ENCODE measurements around the gene THOP1. TPM values are rescaled to one million over a fixed set of nuclear protein-coding genes. Genes with fewer than 3 reads are reported as not detected.

Gene THOP1
- total and polyA plus RNA-seq, 10 of the 15 experiments (the other 5 are each of a cell fraction or from before 2014, with no cell fraction given): 1.9 to 270 (median 169) TPM

- in situ Hi-C loops (cut with MboI): no loop called here
- no TSS peak for BruUV-seq (replicated peaks)
Measured at GRCh38 chr19:2858864-2859263, 73.6 kb downstream of the THOP1 start.

More at GRCh38 chr19:2858864-2859263, 73.6 kb downstream of the THOP1 start:
- Histone ChIP-seq H3K27me3 (replicated peaks in 1 of 2; ENCODE audit: control insufficient read depth in 2 of 2, insufficient read depth in 2 of 2, low read length in 1 of 2) (no peaks in the 10 kb centered on the region), H2AFZ (ENCODE audit: control insufficient read depth, low read depth, low read length) (no peak overlapping the region), H3K79me2 (ENCODE audit: control insufficient read depth, insufficient read depth, low read length) (no peaks in the 10 kb centered on the region), H3K4me2 (ENCODE audit: control insufficient read depth, insufficient read depth) (no peak overlapping the region), H3K36me3 (ENCODE audit: control insufficient read depth in 2 of 2, insufficient read depth in 2 of 2, low read length in 1 of 2) (no peaks in the 10 kb centered on the region), H3K9me3 (replicated peaks; ENCODE audit: control insufficient read depth, insufficient read depth, low read length) (peaks cover 16% of the 10 kb centered on the region), H3K9ac (ENCODE audit: control insufficient read depth, insufficient read depth, low read length) (no peak overlapping the region), H3K4me3 (no peak overlapping the region), H4K20me1 (ENCODE audit: control insufficient read depth, insufficient read depth) (no peaks in the 10 kb centered on the region), H3K27ac (ENCODE audit: control insufficient read depth, insufficient read depth) (no peak overlapping the region), H3K4me1 (ENCODE audit: control insufficient read depth, insufficient read depth, low read length) (no peaks in the 10 kb centered on the region)
- ChIA-PET POLR2A (no interaction called here), RAD21 (ENCODE audit: unreplicated experiment) (no interaction called here), CTCF (no interaction called here), SMC1A (ENCODE audit: uncharacterized antibody, unreplicated experiment) (no interaction called here)
- TF ChIP-seq IRF4 (IDR thresholded peaks at IDR 0.05; ENCODE audit: low read depth, low read length): no peak
- TF ChIP-seq MYC (IDR thresholded peaks at IDR 0.05; ENCODE audit: insufficient read depth, insufficient read length, insufficient replicate concordance, low read length, severe bottlenecking): no peak
- no peak for TF ChIP-seq NFYB (IDR thresholded peaks at IDR 0.05; ENCODE audit: insufficient read depth, low read depth, low read length)
- TF ChIP-seq, protein P1, sequence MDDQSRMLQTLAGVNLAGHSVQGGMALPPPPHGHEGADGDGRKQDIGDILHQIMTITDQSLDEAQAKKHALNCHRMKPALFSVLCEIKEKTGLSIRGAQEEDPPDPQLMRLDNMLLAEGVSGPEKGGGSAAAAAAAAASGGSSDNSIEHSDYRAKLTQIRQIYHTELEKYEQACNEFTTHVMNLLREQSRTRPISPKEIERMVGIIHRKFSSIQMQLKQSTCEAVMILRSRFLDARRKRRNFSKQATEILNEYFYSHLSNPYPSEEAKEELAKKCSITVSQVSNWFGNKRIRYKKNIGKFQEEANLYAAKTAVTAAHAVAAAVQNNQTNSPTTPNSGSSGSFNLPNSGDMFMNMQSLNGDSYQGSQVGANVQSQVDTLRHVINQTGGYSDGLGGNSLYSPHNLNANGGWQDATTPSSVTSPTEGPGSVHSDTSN (IDR thresholded peaks at IDR 0.05; ENCODE audit: insufficient replicate concordance, low read depth, low read length): no peak
- no peak for TF ChIP-seq HDAC6 (IDR thresholded peaks at IDR 0.05; ENCODE audit: unreplicated experiment)
- TF ChIP-seq ATF7 (IDR thresholded peaks at IDR 0.05; ENCODE audit: low read depth): no peak
- no peak for TF ChIP-seq NR2C1 (IDR thresholded peaks at IDR 0.05)
- TF ChIP-seq MTA3 (IDR thresholded peaks at IDR 0.05; ENCODE audit: borderline replicate concordance, low read length): no peak
- no peak for TF ChIP-seq NFXL1 (IDR thresholded peaks at IDR 0.05; ENCODE audit: borderline replicate concordance)
- TF ChIP-seq GABPA (IDR thresholded peaks at IDR 0.05; ENCODE audit: low read depth): no peak
- TF ChIP-seq FOXM1 (IDR thresholded peaks at IDR 0.05; ENCODE audit: low read depth, low read length): no peak
- TF ChIP-seq POLR2AphosphoS5 (IDR thresholded peaks at IDR 0.05; ENCODE audit: low read length): no peak
- no peak for TF ChIP-seq ZNF622 (IDR thresholded peaks at IDR 0.05)
- TF ChIP-seq ZZZ3 (IDR thresholded peaks at IDR 0.05; ENCODE audit: control insufficient read depth, insufficient read length, low read depth): no peak
- TF ChIP-seq, protein P2, sequence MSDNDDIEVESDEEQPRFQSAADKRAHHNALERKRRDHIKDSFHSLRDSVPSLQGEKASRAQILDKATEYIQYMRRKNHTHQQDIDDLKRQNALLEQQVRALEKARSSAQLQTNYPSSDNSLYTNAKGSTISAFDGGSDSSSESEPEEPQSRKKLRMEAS (IDR thresholded peaks at IDR 0.05; ENCODE audit: low read depth, low read length): no peak
- TF ChIP-seq WRNIP1 (IDR thresholded peaks at IDR 0.05; ENCODE audit: borderline replicate concordance, low read depth, low read length): no peak
- TF ChIP-seq SUPT20H (IDR thresholded peaks at IDR 0.05; ENCODE audit: borderline replicate concordance, control insufficient read depth, low read depth, low read length): no peak
- TF ChIP-seq NR2F1 (conservative IDR thresholded peaks at IDR 0.05): no peak
- TF ChIP-seq LARP7 (IDR thresholded peaks at IDR 0.05): no peak
- intact Hi-C loops (cut with micrococcal nuclease; ENCODE audit: unreplicated experiment): no loop called here
- FAIRE-seq: no peak
- 88% methylated on average over 27 of the region's 27 CpGs for WGBS (ENCODE audit: insufficient coverage, insufficient replicate concordance, low lambda C conversion rate, missing lambda C conversion rate)
- DNase-seq (ENCODE audit: low read depth, low spot score): no peak
- ATAC-seq: no peak

Measured in GM12878 (cell line).